Bronchial epithelial cell (primary cell): ENCODE results near the gene TNRC6C. TPM values are rescaled to one million over a fixed set of nuclear protein-coding genes. Genes with fewer than 3 reads are reported as not detected.
"Not testable (repeated sequence)": the region's sequence is repeated elsewhere in the genome, so short reads cannot be mapped to it uniquely, and the experiment has no call there.

ENCODE experiments used
- DNase-seq: peaks from one replicate; pipeline ENCODE4 v3.0.0-alpha.2; 2010; ENCODE audit warnings: low read depth
- FAIRE-seq: peaks from 2 replicates; lab custom pipeline; 2011; peaks lifted over from hg19 to GRCh38; lab: Jason Lieb, UNC
- H3K27me3 ChIP-seq: 2 replicates; pipeline ENCODE4 v1.5.1; 2011; ENCODE audit warnings: low read length; ENCODE audit not compliant: control insufficient read depth, insufficient read depth
- H3K36me3 ChIP-seq: 2 replicates; pipeline ENCODE4 v1.5.1; 2011; ENCODE audit warnings: low read length; ENCODE audit not compliant: control insufficient read depth, insufficient read depth
- H3K4me3 ChIP-seq: 2 replicates; pipeline ENCODE4 v1.5.1; 2011; ENCODE audit warnings: mild to moderate bottlenecking, low read depth, low read length, control low read depth
- CTCF ChIP-seq: IDR thresholded peaks from 2 replicates; pipeline ENCODE4 v1.5.1; 2011; ENCODE audit warnings: mild to moderate bottlenecking, moderate library complexity, low read length, control low read depth, inconsistent platforms; ENCODE audit not compliant: insufficient read depth, severe bottlenecking
- total RNA-seq: library from RNA; depleted of rRNA; stranded (reverse); fragments of >200 nt; gene quantifications from 2 replicates; pipeline ENCODE4 v1.2.1, GENCODE V29; 2014

The TNRC6C gene
- total RNA-seq, 1 donor from 2014 or later: 0.79 TPM

GRCh38 chr17:78063489-78063888 is 105.0 kb downstream of the TNRC6C start:
- TF ChIP-seq CTCF: no peak
- Histone ChIP-seq H3K36me3 (no peaks in the 10 kb centered on the region), H3K27me3 (no peaks in the 10 kb centered on the region), H3K4me3 (no peak overlapping the region)
- FAIRE-seq (no peak), DNase-seq (no peak)

GRCh38 chr17:78064708-78065107 is 106.2 kb downstream of the TNRC6C start:
- no peak for TF ChIP-seq CTCF
- FAIRE-seq: no peak
- Histone ChIP-seq H3K4me3 (no peak overlapping the region), H3K36me3 (no peaks in the 10 kb centered on the region), H3K27me3 (no peaks in the 10 kb centered on the region)
- DNase-seq: no peak

GRCh38 chr17:78066976-78067375 is 108.5 kb downstream of the TNRC6C start:
- H3K27me3 ChIP-seq, H3K4me3 ChIP-seq, H3K36me3 ChIP-seq, FAIRE-seq, DNase-seq: not testable (repeated sequence)

GRCh38 chr17:78069695-78070094 is 111.2 kb downstream of the TNRC6C start:
- TF ChIP-seq CTCF: no peak
- DNase-seq: no peak
- H3K36me3 ChIP-seq: peaks cover 1% of the 10 kb centered on the region
- no peak overlapping the region for H3K4me3 ChIP-seq
- no peaks in the 10 kb centered on the region for H3K27me3 ChIP-seq
- no peak for FAIRE-seq

GRCh38 chr17:78072961-78073360 is 114.5 kb downstream of the TNRC6C start:
- Histone ChIP-seq H3K27me3 (no peaks in the 10 kb centered on the region), H3K4me3 (no peak overlapping the region), H3K36me3 (peaks cover 1% of the 10 kb centered on the region)
- DNase-seq (no peak), FAIRE-seq (no peak)
- no peak for TF ChIP-seq CTCF

GRCh38 chr17:78075011-78075410 is 116.5 kb downstream of the TNRC6C start:
- H3K36me3 ChIP-seq: peaks cover 1% of the 10 kb centered on the region
- DNase-seq: no peak
- no peak overlapping the region for H3K4me3 ChIP-seq
- TF ChIP-seq CTCF: no peak
- FAIRE-seq: no peak
- no peaks in the 10 kb centered on the region for H3K27me3 ChIP-seq
